Fibroblast of gingiva (primary cell): Measurements from ENCODE around the gene LRMDA.

Experiments used
- DNase-seq: peaks from one replicate; pipeline ENCODE4 v3.0.0-alpha.2; 2011; ENCODE audit warnings: low read depth

Gene LRMDA

GRCh38 chr10:76172020-76172419 lies 740.6 kb downstream of the LRMDA start:
- DNase-seq: no peak

DNA sequence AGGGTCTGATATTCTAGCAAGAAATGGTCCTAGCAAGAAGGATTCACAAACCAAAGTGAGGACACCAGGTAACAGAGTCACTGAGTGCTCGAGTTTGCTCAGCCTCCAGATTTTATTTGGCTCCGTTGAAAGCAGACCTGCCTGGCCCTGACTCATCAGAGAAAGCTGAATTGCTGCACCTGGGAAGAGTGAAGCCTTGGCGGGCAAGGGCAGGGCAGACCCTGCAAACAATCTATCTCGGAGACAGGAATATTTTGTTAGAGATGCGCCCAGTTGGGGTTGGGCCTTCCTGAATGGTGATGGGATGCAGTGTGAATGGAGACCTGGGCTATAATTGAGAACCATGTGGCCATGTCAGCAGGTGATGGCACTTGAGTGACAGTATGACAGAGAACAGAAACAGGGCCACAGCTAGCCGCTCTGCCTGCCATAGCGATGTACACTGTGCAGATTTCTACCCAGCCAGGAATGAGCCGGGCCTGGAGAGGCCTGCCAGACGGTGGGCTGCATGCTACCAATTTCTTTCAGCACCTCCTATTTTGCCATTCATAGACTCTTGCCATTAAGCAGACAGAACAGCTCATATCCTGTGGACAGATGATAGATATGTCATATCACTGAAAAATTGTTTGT lies 744.2 kb downstream of the LRMDA start:
- DNase-seq: no peak

GRCh38 chr10:76176166-76176550 lies 744.7 kb downstream of the LRMDA start:
- no peak for DNase-seq

DNA sequence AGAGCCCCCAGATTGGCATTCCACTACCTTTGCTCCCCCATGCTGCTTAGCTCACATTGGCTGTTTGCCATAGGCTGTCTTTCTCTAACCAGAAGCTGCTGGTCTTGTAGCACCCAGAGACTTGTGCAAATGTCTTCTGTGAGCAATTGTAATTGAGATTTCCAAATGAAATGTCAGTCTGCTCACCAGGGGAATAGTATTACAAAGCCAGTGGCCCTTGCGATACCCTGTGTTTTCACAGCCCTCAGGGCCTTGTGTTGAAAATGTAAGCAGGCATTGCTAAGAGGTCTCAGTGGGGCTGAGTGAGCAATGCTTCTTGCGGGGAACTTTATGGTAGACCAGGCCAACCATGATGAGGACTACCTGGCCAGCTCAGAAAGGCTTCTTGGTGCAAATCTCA lies 746.5 kb downstream of the LRMDA start:
- peak; percentile 92 for DNase-seq

DNA sequence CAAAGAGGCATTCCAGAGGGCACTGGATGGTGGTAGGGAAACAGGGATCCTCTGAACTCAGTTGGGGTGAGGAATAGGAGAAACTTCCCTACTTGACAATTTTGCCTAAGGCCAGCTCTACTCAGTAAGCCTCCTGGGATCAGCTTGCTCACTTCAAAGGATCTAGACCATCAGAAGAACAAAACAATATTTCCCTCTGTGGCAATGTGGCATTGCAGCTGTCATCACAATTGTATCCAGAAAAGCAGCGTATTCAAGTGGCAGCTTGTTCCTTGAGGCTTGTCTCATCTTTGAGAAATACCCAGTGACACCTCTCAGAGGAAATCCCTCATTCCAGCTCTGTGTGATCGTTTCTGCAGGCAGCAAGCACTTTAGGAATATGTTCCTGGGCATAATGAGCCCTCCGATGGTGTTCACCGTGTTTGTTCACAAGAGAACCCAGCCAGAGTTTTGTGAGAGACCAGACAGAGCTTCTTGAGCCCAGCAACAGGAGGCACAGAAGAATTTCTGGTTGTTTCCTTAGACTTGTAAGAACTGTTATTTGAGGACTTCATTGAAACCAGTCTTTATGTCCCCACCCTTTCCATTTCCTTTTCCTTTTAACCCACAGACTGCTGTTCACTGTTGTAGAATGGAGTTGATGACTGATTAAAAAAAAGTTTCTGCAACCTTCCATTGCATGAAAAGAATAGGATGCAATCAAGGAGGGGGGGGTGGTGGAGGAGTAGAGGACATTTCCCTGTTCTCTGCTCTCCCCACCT lies 747.3 kb downstream of the LRMDA start:
- peak; percentile 18 for DNase-seq

DNA sequence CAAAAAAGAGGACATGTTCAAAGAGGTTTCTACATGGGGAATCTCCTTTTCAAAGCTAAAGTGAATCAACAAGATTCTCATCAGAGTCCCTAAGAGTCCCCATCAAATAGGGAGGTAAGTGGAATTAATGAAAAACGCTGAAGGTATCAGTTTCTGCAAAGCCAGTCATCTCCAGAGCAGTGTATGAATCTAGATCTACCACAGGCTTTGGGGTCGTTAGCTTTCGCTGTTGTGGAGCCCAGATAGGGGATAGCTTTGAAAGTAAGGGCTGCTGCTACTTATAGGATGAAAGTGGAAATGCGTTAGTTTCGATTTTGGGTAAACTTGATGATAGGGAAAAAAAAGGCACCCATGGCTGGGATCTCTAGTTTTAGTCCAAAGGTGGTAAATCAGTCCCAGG lies 748.4 kb downstream of the LRMDA start:
- no peak for DNase-seq

DNA sequence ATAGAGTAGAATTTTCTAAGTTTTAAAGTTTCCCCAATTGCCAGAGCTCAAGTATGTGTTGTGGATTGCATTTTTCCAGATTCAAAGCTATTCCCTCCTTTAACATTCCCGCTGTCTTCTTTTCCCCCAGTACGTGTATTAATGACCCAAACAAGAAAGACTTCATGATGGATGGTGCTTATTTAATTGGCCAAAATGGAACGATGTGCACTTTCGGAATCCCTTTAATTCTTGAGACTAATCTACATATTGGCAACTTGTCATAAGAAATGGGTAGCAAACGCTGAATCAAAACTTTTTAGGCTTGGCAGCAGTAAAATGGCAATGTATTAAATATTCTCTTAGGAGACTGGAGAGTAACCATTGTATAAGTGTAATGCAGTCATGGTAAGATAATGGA lies 753.2 kb downstream of the LRMDA start:
- no peak for DNase-seq

- peak; percentile 57 for DNase-seq
Observed at GRCh38 chr10:76185471-76186301, 754.3 kb downstream of the LRMDA start.

- DNase-seq: no peak
Observed at GRCh38 chr10:76188216-76188615, 756.8 kb downstream of the LRMDA start.

DNA sequence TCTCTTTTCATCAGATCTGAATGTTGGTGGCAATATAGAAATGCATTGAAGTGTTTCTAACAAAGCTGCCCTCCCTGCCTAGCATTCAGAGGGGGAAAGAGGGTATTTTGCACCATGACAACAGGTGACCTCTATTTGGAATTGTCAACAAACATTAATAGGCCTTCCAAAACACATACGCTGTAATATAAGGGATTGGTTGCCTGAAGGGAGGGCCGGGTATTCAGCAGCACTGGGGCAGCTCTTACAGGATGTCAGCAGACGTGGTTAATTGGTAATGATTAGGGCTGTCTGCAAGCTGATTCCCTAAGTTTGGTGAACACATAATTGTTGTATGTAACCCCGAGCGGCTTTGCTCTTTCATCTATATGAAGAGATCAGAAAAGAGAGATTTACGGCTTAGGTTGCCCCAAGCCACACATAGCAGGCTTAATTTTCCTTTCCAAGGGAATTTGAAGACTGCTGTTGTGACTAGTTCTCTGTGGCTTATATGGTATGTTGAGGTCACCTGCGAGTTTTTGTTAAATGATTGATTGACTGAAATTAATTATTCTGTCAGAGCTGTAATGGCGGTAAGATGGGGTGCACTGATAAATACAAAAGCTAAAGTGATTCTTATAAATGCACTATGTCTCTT lies 759.3 kb downstream of the LRMDA start:
- no peak for DNase-seq

DNA sequence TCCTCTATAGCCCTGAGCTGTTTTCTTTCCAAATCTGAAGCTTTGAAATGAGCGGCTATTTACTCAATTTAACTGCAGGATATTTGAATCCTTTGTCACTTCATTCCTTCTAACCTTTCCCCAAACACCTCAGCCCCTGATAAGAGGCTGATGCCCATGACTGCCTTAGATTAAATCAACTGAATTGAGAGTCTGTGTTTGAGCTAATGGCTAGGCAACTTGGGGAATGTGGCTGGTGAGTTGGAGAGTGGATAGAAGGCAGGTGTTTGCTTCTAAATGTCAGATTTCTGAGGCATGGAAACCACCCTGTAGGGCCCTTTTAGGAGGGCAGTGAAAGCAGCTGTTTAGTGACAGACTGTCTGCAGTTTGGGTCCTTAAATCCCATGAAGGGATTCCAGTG lies 759.9 kb downstream of the LRMDA start:
- no peak for DNase-seq

GRCh38 chr10:76192151-76192550 lies 760.7 kb downstream of the LRMDA start:
- no peak for DNase-seq

GRCh38 chr10:76192694-76193320 lies 761.4 kb downstream of the LRMDA start:
- DNase-seq: no peak

- peak; percentile 82 for DNase-seq
Observed at GRCh38 chr10:76195654-76196390, 764.4 kb downstream of the LRMDA start.

- DNase-seq: no peak
Observed at GRCh38 chr10:76197293-76197692, 765.9 kb downstream of the LRMDA start.

- no peak for DNase-seq
Observed at GRCh38 chr10:76198287-76199035, 767.0 kb downstream of the LRMDA start.

- DNase-seq: peak; percentile 23
Observed at GRCh38 chr10:76201962-76202361, 770.5 kb downstream of the LRMDA start.

- DNase-seq: peak; percentile 92
Observed at GRCh38 chr10:76202777-76203176, 771.4 kb downstream of the LRMDA start.

DNA sequence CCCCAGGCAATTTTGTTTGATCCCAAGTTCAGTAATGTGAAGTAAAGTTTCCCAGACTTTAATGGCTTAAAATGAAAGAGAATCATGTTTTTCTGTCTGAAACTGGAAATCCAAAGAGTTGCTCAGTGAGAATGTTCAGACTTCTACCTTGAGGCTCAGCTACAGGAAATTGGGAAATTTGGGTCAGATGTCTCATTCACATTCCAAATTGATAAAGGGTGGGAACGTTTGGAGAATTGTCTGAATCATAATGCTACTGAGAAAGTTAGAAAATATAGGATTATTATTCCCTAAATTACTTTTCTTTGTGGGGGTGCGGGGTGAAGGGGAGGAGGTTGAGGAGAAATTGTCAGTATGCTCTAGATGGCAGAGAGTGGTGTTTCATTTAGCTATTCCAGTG lies 773.9 kb downstream of the LRMDA start:
- DNase-seq: peak; percentile 13

DNA sequence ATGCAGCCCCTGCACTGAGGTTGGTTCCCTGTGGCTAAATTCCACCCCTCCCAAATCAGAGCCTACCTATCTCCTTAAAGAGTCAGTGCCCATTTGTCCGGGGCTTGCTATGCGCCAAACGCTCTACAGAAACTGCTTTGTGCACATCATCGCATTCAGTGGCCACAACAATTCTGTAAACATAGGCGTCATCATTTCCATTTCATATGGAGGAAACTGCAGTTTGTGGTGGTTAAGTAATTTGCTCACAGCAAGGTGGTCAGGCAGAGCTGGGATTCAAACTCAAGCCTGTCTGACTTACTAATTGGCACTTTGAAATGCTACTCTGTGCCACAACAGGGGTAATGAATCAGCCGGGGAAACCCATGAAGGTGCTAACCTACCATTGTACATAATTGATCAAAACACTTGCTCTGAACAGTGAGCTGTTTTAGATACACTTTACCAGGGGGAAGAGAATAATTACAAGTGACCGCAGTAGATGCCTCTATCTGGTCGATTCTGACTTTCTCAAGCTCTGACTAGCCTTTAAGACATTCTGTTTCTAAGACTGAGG lies 775.5 kb downstream of the LRMDA start:
- DNase-seq: no peak
